Ectodermal cell (in vitro differentiated cells): Measurements from ENCODE around the gene LIMCH1.

Experiments
- H3K27ac ChIP-seq: 2 replicates; pipeline ENCODE4 v1.7.0; 2013; ENCODE audit warnings: mild to moderate bottlenecking, low read depth, low read length; ENCODE audit not compliant: insufficient read depth, poor library complexity, severe bottlenecking
- H3K27me3 ChIP-seq: 2 replicates; pipeline ENCODE4 v1.7.0; 2013; ENCODE audit warnings: mild to moderate bottlenecking, low read length; ENCODE audit not compliant: insufficient read depth, control insufficient read depth, poor library complexity, severe bottlenecking
- H3K36me3 ChIP-seq: one replicate; pipeline ENCODE4 v1.7.0; 2013; ENCODE audit warnings: low read length; ENCODE audit not compliant: control insufficient read depth, insufficient read depth
- H3K4me1 ChIP-seq: one replicate; pipeline ENCODE4 v1.7.0; 2013; ENCODE audit warnings: low read length; ENCODE audit not compliant: control insufficient read depth, insufficient read depth
- H3K4me3 ChIP-seq: 2 replicates; pipeline ENCODE4 v1.7.0; 2013; ENCODE audit warnings: low read depth, low read length, control low read depth; ENCODE audit not compliant: insufficient read depth
- H3K9me3 ChIP-seq: 2 replicates; pipeline ENCODE4 v1.7.0; 2013; ENCODE audit warnings: mild to moderate bottlenecking, low read length, moderate library complexity; ENCODE audit not compliant: control insufficient read depth
- WGBS, 2 experiments: methylation state at CpG; one replicate each; pipeline ENCODE4 v1.1.7; 2013; ENCODE audit warnings: missing lambda C conversion rate in 2 of 2; 5-methylcytosine and 5-hydroxymethylcytosine counted together

LIMCH1 gene

GRCh38 chr4:41613821-41614220 lies 75.9 kb downstream of the LIMCH1 start:
- H3K36me3 ChIP-seq: no peaks in the 10 kb centered on the region
- WGBS, 2 experiments: 93 to 98% methylated on average over 1 of the region's 1 CpG
- peaks cover 17% of the 10 kb centered on the region for H3K27me3 ChIP-seq
- H3K27ac ChIP-seq: no peak overlapping the region
- H3K9me3 ChIP-seq: no peaks in the 10 kb centered on the region
- peaks cover 25% of the 10 kb centered on the region for H3K4me1 ChIP-seq
- H3K4me3 ChIP-seq: no peak overlapping the region

- H3K4me3 ChIP-seq: no peak overlapping the region
- WGBS, 2 experiments: 95 to 96% methylated on average over 2 of the region's 2 CpGs
Measured at GRCh38 chr4:41614519-41614918, 76.6 kb downstream of the LIMCH1 start.

GRCh38 chr4:41619161-41619560 lies 81.2 kb downstream of the LIMCH1 start:
- Histone ChIP-seq H3K36me3 (no peaks in the 10 kb centered on the region), H3K4me3 (no peak overlapping the region), H3K9me3 (no peaks in the 10 kb centered on the region), H3K4me1 (peaks cover 11% of the 10 kb centered on the region), H3K27ac (no peak overlapping the region), H3K27me3 (peaks cover 4% of the 10 kb centered on the region)
- 56 to 67% methylated on average over 16 of the region's 16 CpGs for WGBS, 2 experiments

More at GRCh38 chr4:41614519-41614918, 76.6 kb downstream of the LIMCH1 start:
- Histone ChIP-seq H3K9me3 (no peaks in the 10 kb centered on the region), H3K27ac (no peak overlapping the region), H3K36me3 (no peaks in the 10 kb centered on the region), H3K27me3 (peaks cover 17% of the 10 kb centered on the region), H3K4me1 (peaks cover 25% of the 10 kb centered on the region)

GRCh38 chr4:41620594-41621256 lies 82.8 kb downstream of the LIMCH1 start:
- H3K27me3 ChIP-seq: no peaks in the 10 kb centered on the region
- WGBS, 2 experiments: 50 to 57% methylated on average over 5 of the region's 5 CpGs
- H3K27ac ChIP-seq: no peak overlapping the region
- peaks cover 11% of the 10 kb centered on the region for H3K4me1 ChIP-seq
- H3K9me3 ChIP-seq: no peaks in the 10 kb centered on the region
- H3K36me3 ChIP-seq: no peaks in the 10 kb centered on the region
- no peak overlapping the region for H3K4me3 ChIP-seq

GRCh38 chr4:41622787-41623186 lies 84.8 kb downstream of the LIMCH1 start:
- H3K27me3 ChIP-seq: no peaks in the 10 kb centered on the region
- H3K27ac ChIP-seq: no peak overlapping the region
- H3K4me1 ChIP-seq: peaks cover 11% of the 10 kb centered on the region
- no peak overlapping the region for H3K4me3 ChIP-seq
- H3K9me3 ChIP-seq: no peaks in the 10 kb centered on the region
- H3K36me3 ChIP-seq: no peaks in the 10 kb centered on the region
- 66 to 75% methylated on average over 2 of the region's 2 CpGs for WGBS, 2 experiments

- WGBS, 2 experiments: 89 to 90% methylated on average over 3 of the region's 3 CpGs
- Histone ChIP-seq H3K27me3 (no peaks in the 10 kb centered on the region), H3K4me3 (no peak overlapping the region), H3K9me3 (no peaks in the 10 kb centered on the region), H3K4me1 (peaks cover 6% of the 10 kb centered on the region), H3K27ac (no peak overlapping the region), H3K36me3 (no peaks in the 10 kb centered on the region)
Measured at GRCh38 chr4:41624765-41625164, 86.8 kb downstream of the LIMCH1 start.

- peaks cover 2% of the 10 kb centered on the region for H3K4me1 ChIP-seq
- no peaks in the 10 kb centered on the region for H3K9me3 ChIP-seq
- H3K27ac ChIP-seq: no peak overlapping the region
- 89 to 90% methylated on average over 5 of the region's 5 CpGs for WGBS, 2 experiments
- no peak overlapping the region for H3K4me3 ChIP-seq
- H3K27me3 ChIP-seq: no peaks in the 10 kb centered on the region
- H3K36me3 ChIP-seq: no peaks in the 10 kb centered on the region
Measured at GRCh38 chr4:41625531-41625930, 87.6 kb downstream of the LIMCH1 start.

GRCh38 chr4:41628936-41629335 lies 91.0 kb downstream of the LIMCH1 start:
- 98 to 100% methylated on average over 1 to 2 of the region's 2 CpGs for WGBS, 2 experiments
- Histone ChIP-seq H3K9me3 (no peaks in the 10 kb centered on the region), H3K27me3 (no peaks in the 10 kb centered on the region), H3K36me3 (no peaks in the 10 kb centered on the region), H3K4me1 (peaks cover 9% of the 10 kb centered on the region), H3K4me3 (no peak overlapping the region), H3K27ac (no peak overlapping the region)

- no peak overlapping the region for H3K27ac ChIP-seq
Measured at GRCh38 chr4:41631523-41631922, 93.6 kb downstream of the LIMCH1 start.

GRCh38 chr4:41632481-41633073 lies 94.6 kb downstream of the LIMCH1 start:
- no peak overlapping the region for H3K27ac ChIP-seq
- H3K27me3 ChIP-seq: no peaks in the 10 kb centered on the region
- H3K4me3 ChIP-seq: no peak overlapping the region
- H3K4me1 ChIP-seq: peaks cover 9% of the 10 kb centered on the region
- H3K36me3 ChIP-seq: no peaks in the 10 kb centered on the region
- H3K9me3 ChIP-seq: no peaks in the 10 kb centered on the region
- WGBS, 2 experiments: 87 to 90% methylated on average over 11 of the region's 11 CpGs

More at GRCh38 chr4:41631523-41631922, 93.6 kb downstream of the LIMCH1 start:
- 95 to 100% methylated on average over 2 of the region's 3 CpGs for WGBS, 2 experiments
- H3K36me3 ChIP-seq: no peaks in the 10 kb centered on the region
- peaks cover 9% of the 10 kb centered on the region for H3K4me1 ChIP-seq
- H3K9me3 ChIP-seq: no peaks in the 10 kb centered on the region
- no peak overlapping the region for H3K4me3 ChIP-seq
- no peaks in the 10 kb centered on the region for H3K27me3 ChIP-seq
